ENCODE results near the gene SDK1. TPM values are rescaled to one million over a fixed set of nuclear protein-coding genes. Genes with fewer than 3 reads are reported as not detected.

The SDK1 gene
- polyA plus RNA-seq, 2 of the 4 experiments (the other 2 are of a cell fraction), result 0.12 to 0.28 TPM

- no peak for FAIRE-seq
- H3K4me1 ChIP-seq, result peaks cover 15% of the 10 kb centered on the region; the same call in 2 of the 3 replicates
- no peak for TF ChIP-seq ELK1 (IDR thresholded peaks at IDR 0.05; ENCODE audit: low read depth, low read length)
- TF ChIP-seq ZNF302 (CRISPR knock-in tag; IDR thresholded peaks at IDR 0.05), result no peak
- TF ChIP-seq PHF8 (IDR thresholded peaks at IDR 0.05; ENCODE audit: borderline replicate concordance, low read depth), result no peak
- TF ChIP-seq, protein P1, sequence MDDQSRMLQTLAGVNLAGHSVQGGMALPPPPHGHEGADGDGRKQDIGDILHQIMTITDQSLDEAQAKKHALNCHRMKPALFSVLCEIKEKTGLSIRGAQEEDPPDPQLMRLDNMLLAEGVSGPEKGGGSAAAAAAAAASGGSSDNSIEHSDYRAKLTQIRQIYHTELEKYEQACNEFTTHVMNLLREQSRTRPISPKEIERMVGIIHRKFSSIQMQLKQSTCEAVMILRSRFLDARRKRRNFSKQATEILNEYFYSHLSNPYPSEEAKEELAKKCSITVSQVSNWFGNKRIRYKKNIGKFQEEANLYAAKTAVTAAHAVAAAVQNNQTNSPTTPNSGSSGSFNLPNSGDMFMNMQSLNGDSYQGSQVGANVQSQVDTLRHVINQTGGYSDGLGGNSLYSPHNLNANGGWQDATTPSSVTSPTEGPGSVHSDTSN (IDR thresholded peaks at IDR 0.05), result no peak
- no peak for TF ChIP-seq RFX5 (IDR thresholded peaks at IDR 0.05)
- TF ChIP-seq BCL3 (IDR thresholded peaks at IDR 0.05), result no peak
- no peak for TF ChIP-seq MAZ (IDR thresholded peaks at IDR 0.05; ENCODE audit: borderline replicate concordance, low read depth, low read length)
- TF ChIP-seq CBX2 (IDR thresholded peaks at IDR 0.05; ENCODE audit: borderline replicate concordance, low read depth), result no peak
- TF ChIP-seq HOXA7 (CRISPR knock-in tag; IDR thresholded peaks at IDR 0.05), result no peak
- TF ChIP-seq CHD2 (IDR thresholded peaks at IDR 0.05; ENCODE audit: low read length, partially characterized antibody), result no peak
- no peak for TF ChIP-seq SMC3 (IDR thresholded peaks at IDR 0.05)
- TF ChIP-seq HDAC2 (IDR thresholded peaks at IDR 0.05), result no peak
- TF ChIP-seq FOSB (CRISPR knock-in tag; IDR thresholded peaks at IDR 0.05), result no peak
- no peak for TF ChIP-seq TP53 (CRISPR knock-in tag; IDR thresholded peaks at IDR 0.05)
- no peak for TF ChIP-seq MYC (IDR thresholded peaks at IDR 0.05; ENCODE audit: borderline replicate concordance, low read length)
- TF ChIP-seq RARB (CRISPR knock-in tag; IDR thresholded peaks at IDR 0.05), result no peak
- WGBS (ENCODE audit: missing lambda C conversion rate), result 40% methylated on average over 3 of the region's 3 CpGs
- ChIA-PET POLR2A (no interaction called here), CTCF (no interaction called here)
- DNase-seq (ENCODE audit: low read depth in 1 of 2, low spot score in 1 of 2), result no peak
- 0 out of 3 replicates have a peak, but pooled peaks cover 4% of the 10 kb centered on the region for H3K9me3 ChIP-seq
- no peak for ATAC-seq
- H3K4me3 ChIP-seq, result no peak overlapping the region
- no peak overlapping the region for H3K27ac ChIP-seq
- no peak overlapping the region for H3K4me2 ChIP-seq
Measured at GRCh38 chr7:3757059-3757458, 456.0 kb downstream of the SDK1 start.

- no peak for TF ChIP-seq SMC3 (IDR thresholded peaks at IDR 0.05)
- TF ChIP-seq PHF8 (IDR thresholded peaks at IDR 0.05; ENCODE audit: borderline replicate concordance, low read depth), result no peak
- TF ChIP-seq MAX (IDR thresholded peaks at IDR 0.05), result no peak
- TF ChIP-seq HES2 (IDR thresholded peaks at IDR 0.05), result no peak
- no peak for TF ChIP-seq KDM1A (IDR thresholded peaks at IDR 0.05; ENCODE audit: low read depth)
- TF ChIP-seq BHLHE40 (IDR thresholded peaks at IDR 0.05; ENCODE audit: low read depth, low read length), result no peak
- TF ChIP-seq FOSB (CRISPR knock-in tag; IDR thresholded peaks at IDR 0.05), result no peak
- no peak for TF ChIP-seq RCOR1 (IDR thresholded peaks at IDR 0.05; ENCODE audit: low read depth, low read length)
- no peak for TF ChIP-seq HOXB5 (CRISPR knock-in tag; IDR thresholded peaks at IDR 0.05)
- TF ChIP-seq BCL3 (IDR thresholded peaks at IDR 0.05), result no peak
- no peak for TF ChIP-seq CEBPB (IDR thresholded peaks at IDR 0.05)
- no peak for TF ChIP-seq CHD4 (IDR thresholded peaks at IDR 0.05; ENCODE audit: borderline replicate concordance)
- Histone ChIP-seq H3K4me2 (peak overlapping the region; percentile 80), H3K27ac (peak overlapping the region; percentile 62 to 71; a peak in 4 of 6 replicates), H3K4me3 (no peak overlapping the region), H3K9me3 (0 out of 3 replicates have a peak, but pooled peaks cover 4% of the 10 kb centered on the region), H3K4me1 (peaks cover 23% of the 10 kb centered on the region; the same call in 2 of the 3 replicates)
- ChIA-PET POLR2A (no interaction called here), CTCF (interaction anchor here (0.6 kb wide), 2 partner anchors 18 to 44 kb away, joined by 3 read pairs; no protein-coding TSS in a partner anchor)
- 79% methylated on average over 5 of the region's 5 CpGs for WGBS (ENCODE audit: missing lambda C conversion rate)
- ATAC-seq (no peak), DNase-seq (ENCODE audit: low read depth in 1 of 2, low spot score in 1 of 2) (no peak), FAIRE-seq (no peak)
Measured at GRCh38 chr7:3760651-3761050, 459.6 kb downstream of the SDK1 start.

Data from A549 (cell line).